ENCODE data around the gene CEP128.

The CEP128 gene

DNA sequence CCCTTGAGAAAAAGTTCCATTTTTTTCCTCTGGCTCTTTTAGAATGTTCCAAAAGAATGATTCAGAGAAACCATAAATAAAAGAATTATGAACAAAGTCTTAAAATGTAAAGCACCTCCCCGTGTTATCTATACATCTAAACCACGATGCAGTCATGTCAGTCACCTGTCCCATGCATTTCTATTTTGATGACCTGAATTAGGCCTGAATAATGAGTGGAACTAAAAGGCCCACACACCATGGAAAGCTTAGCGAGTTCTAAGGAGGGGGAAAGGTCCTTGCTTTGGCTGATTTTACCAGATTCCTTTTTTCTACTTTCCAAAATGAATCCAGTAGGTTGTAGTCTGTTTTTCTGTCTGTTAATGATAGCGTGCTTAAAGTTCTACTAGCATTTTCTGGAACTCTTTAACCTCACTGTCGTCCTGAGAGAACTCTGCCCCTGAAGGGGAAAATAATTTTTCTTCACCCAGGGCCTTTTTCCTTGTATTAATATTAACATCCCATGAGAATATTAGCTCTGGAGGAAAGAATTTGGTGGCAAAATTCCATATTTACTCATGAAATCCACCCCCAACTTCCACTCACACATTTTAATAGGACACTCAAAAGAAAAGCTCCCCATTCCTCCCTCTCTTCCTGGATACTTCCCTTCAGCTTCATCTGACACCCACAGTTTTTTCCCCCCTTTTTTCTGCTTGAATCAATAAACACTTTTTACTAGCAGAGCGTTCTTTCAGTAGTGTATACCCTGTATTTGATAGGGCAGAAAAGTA is 464.0 kb downstream of the CEP128 start:
- no peak for DNase-seq (ENCODE audit: low spot score)

DNA sequence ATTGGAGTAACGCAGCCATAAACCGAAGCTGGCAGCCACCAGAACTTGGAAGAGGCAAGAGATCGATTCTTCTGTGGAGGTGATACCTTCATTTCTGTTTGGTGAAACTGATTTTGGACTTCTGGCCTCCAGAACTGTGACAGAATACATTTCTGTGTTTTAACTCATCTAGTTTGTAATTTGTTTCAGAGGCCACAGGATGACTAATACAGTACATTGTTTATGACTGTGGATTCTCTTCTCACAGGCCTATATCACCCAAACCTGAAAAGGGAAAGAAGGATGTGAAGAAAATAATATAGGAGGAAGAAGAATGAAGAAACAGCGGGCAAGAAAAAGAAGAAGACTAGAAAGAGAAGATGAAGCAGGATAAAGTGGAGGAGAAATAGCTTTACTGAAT is 466.5 kb downstream of the CEP128 start:
- DNase-seq (ENCODE audit: low spot score): peak; percentile 7

DNA sequence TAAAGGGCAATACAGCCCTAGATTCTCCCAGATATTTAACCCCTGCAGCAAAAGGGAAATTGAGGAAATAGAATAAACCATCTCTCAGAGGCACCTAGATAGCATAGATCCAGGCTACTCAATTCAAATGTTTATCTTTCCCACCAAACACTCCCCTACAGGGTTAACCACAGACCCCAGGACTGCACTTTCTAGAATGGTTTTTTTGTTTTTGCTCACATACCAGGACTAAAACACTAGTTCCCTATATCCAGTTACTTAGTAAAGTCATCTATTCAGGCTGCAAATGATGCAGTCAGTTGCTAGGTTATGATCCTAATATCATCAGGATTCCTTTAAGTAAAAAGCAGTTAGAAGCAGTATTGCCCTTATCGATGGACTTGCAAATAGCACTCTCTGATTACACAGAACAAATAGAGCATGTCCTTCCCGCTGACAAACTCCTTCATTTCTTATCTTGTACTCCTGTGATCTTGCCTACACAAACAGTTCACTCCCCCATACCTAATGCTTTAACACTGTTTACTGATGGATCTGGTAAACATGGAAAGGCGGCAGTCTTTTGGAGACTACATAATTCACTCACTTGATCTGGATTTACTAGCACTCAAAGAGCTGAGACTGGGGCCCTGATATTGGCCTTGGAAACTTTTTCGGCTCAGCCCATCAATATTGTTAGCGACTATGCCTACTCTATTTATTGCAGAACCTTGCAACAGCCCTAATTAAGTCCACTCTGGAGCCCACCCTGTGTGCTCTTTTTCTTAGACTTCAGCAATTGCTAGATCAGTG is 473.0 kb downstream of the CEP128 start:
- DNase-seq (ENCODE audit: low spot score): peak; percentile 1

DNA sequence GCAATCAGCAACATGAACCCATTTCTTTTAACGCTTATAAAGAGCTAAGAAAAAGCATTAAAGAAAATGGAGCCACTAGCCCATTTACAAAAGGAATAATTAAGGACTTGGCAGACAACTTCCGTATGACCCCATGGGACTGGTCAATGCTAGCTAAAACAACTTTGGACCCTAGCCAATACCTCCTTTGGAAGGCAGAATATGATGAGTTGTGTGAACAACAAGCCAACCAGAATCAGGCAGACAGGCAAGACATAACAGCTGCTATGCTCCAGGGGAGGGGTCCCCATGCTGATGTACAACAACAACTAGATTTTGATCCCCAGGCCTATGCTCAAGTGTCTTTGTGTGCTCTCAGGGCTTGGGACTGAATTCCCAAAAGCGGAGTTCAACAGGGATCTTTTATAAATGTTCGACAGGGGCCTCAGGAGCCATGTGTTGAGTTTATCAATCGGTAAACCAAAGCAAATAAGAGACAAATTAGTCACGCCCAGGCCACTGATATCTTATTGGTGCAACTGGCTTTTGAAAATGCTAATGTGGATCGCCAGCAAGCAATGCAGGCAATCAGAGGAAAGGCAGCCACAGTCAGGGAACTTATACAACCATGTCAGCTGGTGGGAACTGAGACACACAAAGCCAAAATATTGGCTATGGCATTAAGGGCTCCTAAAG is 475.9 kb downstream of the CEP128 start:
- no peak for DNase-seq (ENCODE audit: low spot score)

DNA sequence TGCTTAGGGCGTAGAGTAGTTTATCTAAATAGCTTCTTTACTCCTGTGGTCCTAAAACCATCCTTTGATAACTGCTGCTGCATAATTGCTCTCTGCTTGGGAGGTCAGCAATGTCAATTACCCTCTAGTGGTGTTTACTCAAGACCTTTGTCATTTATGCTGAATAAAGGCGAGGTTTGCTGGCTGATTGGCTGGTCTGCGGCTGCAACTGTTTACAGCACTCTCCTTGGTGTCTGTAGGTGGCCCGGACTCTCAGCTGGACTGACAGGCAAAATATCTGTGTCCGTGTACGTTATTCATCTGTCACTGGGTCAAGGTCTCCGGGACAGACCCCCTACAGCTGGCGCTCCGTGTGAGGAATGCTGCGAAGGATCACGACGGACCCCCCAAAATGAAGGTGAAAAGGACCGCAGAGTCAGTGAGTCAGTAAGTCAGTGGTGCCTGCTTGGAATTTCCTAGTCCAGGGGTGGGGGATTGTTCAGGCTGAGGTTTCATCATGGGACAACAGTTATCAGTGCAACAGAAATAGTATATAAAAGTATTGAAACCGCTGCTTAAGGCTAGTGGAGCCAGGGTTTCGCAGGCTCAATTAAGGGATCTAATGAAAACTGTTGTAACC is 476.9 kb downstream of the CEP128 start:
- no peak for DNase-seq (ENCODE audit: low spot score)

DNA sequence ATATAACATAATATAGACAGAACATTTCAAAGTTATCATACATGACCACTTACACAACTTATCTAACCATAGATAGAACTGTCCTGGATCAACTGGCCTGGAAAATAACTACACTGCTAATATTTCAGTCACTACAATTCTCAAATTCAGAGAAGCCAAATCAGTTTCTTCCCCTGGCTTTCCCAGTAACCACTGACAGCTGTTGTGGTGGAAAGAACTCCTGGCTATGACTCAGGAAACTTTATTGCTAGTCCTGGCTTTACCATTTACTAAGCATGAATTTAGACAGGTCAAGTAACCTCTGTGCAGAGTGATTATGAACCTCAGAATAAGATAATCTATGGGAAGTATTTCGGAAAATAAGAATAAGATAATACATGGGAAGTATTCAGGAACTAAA is 485.3 kb downstream of the CEP128 start:
- DNase-seq (ENCODE audit: low spot score): peak; percentile 29

DNA sequence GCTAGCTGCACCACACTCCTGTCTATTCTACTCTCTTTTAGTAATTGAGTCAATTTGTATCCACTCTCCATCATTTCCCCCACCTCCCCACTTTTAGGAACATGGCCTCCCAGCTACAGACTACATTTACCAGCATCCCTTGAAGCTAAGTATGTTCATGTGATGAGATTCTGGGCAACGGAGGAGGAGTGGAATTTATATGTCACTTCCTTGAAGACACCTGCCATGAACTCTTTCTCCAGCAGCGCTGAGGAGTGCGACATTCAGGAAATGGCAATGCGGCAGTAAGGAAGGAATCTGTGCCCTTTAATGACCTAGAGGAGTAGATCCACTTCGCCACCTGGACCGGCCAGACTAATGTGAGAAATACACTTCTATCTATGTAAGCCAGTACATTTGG is 486.5 kb downstream of the CEP128 start:
- DNase-seq (ENCODE audit: low spot score): no peak

DNA sequence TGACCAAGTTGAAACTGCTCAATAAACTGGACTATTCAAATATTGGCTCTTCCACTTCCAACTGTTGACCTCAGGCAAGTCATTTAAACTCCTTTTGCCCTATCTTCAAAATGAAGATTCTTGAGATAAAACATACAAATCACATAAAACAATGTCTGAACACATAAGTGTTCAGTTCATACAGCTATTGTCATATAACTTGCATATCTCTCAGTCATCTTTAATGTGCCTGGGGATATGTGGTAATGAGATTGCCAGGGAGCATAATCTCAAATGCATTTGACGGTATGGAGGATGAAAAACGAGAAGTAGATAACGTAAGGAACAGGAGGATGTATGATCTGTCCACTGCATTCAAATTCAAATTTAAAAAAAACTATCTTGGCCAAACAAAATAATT is 493.3 kb downstream of the CEP128 start:
- no peak for DNase-seq (ENCODE audit: low spot score)

DNA sequence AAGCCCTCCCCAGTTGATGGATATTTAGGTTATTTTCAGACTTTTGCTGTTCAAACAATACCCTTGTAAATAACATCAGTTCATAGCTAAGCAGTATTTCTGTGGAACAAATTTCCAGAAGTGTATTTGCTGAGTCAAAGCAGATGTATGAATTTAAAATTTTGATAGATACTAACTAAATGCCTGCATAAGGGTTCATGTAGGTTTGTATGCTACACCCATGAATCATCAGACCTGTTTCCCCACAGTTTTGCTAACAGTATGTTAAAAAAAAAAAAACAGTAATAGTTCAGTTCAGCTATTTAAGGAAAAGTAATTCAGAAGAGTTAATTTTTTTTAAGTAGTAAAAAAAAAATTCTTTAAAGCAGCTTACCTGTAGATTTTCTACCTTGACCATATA is 494.1 kb downstream of the CEP128 start:
- no peak for DNase-seq (ENCODE audit: low spot score)
